ENCODE measurements around the gene SENP3.

SENP3 gene

DNA sequence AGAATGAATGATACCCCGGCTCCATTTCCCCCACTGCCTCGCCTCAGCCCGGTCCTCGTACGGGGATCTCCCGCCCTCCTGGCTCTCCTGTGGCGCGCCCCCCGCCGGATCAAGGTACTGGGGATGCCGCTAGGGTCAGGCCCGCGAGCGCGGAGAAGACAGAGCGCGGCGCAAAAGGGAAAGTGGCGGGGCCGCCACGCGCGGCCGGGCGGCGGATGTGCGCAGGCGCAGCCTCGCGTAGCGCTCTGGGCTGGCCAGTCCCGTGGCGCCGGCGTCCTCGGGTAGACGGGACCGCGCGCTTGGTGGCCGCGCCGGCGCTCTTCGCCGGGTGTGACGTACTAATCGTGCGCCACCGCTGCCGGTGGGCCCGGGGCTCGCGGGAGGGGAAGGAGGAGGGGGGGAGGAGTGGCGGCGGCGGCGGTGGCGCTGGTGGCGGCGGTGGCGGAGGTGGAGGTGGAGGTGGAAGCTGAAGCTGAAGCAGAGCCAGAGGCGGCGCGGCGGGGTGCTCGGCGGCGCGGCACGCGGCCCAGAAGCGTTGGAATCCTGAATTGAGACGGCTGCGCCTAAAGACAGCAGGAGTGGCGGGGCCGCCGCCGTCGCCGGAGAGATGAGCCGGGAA is at the start of gene SENP3:
Gene SENP3, plus strand, starts transcription at position 331 of the 619 bp plus-strand sequence. CDS start 1,158 bp downstream, outside the sequence.
- DNase-seq: peak; percentile 79

DNA sequence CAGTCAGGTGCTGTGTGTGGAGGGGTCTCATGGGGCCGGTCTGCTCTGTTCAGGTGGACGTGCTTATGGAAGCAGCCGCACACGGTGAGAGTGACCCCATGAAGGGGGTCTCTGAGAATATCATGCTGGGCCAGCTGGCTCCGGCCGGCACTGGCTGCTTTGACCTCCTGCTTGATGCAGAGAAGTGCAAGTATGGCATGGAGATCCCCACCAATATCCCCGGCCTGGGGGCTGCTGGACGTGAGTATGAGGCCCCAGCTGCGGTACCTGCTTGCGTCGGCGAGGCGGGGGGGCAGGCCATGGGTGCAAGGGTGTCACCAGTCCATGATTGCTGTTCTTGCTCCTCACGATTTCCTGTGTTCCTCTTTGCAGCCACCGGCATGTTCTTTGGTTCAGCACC is 49.6 kb upstream of the SENP3 start:
- DNase-seq: no peak

DNA sequence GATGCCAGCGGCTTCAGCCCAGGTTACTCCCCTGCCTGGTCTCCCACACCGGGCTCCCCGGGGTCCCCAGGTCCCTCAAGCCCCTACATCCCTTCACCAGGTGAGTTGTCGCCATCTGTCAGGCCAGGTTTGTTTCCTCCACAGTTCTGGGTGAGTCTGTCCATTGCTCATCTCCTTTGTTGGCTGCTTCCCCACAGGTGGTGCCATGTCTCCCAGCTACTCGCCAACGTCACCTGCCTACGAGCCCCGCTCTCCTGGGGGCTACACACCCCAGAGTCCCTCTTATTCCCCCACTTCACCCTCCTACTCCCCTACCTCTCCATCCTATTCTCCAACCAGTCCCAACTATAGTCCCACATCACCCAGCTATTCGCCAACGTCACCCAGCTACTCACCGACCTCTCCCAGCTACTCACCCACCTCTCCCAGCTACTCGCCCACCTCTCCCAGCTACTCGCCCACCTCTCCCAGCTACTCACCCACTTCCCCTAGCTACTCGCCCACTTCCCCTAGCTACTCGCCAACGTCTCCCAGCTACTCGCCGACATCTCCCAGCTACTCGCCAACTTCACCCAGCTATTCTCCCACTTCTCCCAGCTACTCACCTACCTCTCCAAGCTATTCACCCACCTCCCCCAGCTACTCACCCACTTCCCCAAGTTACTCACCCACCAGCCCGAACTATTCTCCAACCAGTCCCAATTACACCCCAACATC is 48.7 kb upstream of the SENP3 start:
- DNase-seq: no peak

DNA sequence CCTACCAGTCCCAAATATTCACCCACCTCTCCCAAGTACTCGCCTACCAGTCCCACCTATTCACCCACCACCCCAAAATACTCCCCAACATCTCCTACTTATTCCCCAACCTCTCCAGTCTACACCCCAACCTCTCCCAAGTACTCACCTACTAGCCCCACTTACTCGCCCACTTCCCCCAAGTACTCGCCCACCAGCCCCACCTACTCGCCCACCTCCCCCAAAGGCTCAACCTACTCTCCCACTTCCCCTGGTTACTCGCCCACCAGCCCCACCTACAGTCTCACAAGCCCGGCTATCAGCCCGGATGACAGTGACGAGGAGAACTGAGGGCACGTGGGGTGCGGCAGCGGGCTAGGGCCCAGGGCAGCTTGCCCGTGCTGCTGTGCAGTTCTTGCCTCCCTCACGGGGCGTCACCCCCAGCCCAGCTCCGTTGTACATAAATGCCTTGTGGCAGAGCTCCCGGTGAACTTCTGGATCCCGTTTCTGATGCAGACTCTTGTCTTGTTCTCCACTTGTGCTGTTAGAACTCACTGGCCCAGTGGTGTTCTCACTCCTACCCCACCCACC is 47.8 kb upstream of the SENP3 start:
- DNase-seq: no peak

DNA sequence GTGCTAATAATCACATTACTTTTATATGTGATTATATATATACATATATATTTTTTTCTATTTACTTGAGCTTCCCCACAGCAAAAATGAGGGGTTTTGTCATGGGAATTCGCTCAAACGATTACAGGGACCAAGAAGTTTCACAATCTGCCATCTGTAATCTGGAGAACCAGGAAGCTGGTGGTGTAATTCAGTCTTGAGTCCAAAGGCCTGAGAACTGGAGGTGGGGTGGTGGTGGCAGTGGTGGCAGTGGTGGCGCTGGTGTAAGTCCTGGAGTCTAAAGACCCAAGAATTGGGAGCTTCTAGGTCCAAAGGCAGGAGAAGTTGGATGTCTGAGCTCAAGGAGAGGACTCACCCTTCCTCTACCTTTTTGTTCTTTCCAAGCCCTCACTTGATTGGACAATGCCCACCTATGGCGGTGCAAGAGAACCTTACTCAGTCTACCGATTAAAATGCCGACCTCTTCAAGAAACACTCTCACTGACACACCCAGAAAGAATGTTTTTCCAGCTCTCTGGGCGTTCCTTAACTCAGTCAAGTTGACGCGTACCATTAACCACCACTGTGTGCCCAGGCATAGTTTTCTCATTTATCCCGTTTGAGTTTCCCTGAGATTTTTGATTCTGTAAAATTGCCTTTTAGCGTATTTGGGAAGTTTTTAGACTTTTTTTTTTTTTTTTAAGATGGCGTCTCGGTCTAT is 45.7 kb upstream of the SENP3 start:
- no peak for DNase-seq

DNA sequence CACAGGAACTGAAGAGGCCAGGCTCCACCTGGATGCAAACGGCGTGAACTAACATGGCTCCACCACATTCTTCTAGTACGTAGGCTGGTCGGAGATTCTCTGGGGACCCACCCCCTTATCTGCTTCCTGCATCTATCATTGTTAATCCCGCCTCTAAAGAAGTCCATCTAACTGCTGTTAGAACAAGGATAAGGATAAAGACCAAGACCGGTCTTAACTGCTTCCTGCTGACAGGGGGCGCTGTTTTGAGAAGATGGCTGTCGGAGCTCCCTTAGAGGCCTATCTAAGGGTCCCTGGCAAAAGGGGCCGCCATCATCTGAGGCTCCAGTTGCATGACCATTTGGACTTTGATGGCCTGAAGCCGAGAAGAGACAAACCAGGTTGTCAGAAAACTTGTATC is 38.7 kb upstream of the SENP3 start:
- no peak for DNase-seq

DNA sequence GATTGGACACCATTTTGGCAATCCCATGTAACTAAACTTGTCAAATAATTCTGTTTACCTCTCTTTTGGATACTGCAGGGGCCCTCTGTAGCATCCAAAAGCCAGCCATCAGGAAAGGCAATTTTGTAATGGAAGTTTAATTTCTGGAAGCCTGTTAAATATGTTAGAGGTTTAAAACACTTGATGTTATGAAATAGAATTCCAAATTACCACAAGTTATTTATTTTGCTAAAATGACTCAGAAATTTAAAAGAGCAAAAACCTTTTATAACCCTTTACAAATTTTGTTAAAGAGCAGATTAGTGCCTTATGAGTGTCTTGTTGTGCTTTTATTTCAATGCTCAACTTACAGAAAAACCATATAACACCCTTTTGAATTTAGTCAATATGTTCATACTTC is 32.9 kb upstream of the SENP3 start:
- DNase-seq: no peak

DNA sequence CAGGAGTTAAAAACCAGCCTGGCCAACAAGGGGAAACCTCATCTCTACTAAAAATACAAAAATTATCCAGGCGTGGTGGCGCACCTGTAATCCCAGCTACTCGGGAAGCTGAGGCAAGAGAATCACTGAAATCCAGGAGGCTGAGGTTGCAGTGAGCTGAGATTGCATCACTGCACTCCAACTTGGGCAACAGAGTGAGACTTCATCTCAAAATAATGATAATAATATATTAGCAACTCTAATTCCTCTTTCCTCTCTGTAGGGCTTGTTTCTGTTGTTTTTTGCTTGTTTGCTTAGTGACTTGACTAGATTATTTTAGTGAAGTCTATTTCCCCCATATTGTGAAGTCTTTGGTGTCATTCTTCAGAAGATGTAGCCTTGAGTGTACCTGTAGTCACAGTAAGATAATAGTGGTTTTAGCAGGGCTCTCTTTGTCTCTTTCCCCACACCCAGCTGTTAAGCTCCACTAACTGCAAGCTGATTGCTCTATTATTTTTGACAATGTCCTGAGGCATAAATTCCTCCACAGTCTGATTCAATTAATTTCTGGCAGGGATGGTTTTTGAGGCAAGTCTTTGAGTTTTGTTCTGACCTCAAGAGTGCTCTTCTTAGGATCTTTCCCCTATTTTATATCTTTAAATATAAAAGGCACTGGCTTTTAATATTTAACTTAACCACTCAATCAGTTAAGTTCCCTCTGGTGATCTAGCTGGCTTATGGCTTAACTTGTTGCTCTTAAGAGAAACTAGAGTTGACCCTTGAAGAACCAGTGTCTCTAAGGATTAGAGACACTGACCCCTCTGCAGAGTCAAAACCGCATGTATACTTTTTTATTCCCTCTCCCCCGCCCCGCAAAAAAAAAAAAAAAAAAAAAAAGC is 31.5 kb upstream of the SENP3 start:
- no peak for DNase-seq

DNA sequence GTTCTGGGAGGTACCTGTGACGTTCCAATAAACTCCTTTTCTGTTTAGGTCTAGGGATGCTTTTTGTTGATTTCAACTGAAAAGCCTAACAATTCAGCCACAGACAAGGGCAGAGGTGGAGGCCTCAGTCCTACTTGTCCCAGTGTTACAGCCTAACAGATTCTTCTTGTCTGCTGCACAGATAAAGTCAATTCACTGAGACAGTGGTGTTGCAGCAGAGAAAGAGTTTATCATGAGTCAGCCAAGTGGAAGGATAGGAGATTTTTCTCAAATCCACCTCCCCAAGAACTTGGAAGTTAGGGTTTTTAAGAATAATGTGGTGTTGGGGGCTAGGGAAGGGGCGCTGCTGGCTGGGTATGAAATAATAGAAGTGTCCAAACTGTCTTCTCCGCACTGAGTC is 23.7 kb upstream of the SENP3 start:
- DNase-seq: no peak

DNA sequence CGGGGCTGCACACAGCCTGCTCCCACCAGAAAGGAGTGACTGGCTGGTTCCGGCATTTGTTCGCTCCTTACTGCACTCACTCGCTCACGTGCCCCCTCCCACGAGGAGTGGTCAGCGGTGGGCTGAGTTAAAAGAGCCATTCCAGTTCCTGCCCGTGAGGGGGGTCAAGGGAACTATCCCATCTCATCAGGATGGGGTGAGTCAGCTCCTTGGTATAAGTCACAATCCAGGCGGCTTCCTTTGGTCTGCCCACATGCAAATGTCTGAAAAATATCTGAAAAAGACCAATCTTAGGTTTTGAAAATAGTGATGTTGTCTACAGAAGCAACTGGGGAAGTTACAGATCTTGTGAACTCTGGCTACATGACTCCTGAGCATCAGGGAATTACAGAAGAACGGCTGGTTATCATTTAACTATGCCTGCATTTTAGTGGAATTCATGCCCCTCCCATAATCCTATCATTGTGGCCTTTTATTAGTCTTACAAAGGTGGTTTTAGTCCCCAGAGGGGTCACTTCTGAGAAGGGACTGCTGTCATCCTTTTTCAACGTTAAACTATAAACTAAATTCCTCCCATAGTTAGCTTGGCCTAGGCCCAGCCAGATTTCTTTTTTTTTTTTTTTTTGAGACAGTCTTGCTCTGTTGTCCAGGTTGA is 22.7 kb upstream of the SENP3 start:
- no peak for DNase-seq

DNA sequence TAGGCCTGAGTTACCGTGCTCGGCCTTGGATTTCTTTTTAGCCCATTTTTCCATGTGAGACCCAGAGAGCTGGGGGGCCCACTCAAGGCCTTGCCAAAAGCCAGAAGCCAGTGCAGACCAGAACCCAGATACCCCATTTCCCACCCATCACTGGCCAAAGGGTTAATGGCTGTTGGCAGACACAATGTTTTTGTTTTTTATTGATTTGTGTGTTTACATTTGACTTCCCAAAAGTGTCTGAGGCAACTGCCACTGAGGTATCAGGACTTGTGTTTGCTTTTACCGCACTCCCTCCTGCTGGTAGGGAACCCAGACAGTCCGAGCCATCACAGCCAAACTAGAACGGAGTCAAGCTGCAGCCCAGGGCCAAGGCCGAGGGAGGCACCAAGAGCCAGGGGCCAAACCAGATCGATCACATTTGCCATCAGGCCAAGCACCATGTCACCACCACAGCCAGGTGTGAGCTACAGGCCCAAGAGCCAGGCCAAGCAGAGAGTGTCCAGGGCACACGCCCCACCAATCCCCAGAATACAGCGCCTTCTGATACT is 20.6 kb upstream of the SENP3 start:
- no peak for DNase-seq

DNA sequence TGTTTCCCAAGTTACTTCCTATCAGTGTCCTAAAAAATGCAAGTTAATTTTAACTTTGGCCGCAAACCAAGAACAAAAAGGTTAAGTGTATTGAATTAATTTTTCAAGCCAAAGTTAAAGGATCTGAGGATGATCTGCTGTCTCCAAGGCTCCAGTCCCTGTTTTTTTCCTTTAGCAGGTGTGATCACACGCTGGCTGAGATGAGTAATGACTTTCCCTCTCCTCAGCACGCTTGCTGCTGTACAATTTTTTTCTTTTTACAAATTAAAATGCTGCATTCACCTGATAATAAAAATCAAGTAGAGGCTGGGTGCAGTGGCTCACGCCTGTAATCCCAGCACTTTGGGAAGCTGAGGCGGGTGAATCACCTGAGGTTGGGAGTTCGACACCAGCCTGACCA is 16.8 kb upstream of the SENP3 start:
- no peak for DNase-seq

DNA sequence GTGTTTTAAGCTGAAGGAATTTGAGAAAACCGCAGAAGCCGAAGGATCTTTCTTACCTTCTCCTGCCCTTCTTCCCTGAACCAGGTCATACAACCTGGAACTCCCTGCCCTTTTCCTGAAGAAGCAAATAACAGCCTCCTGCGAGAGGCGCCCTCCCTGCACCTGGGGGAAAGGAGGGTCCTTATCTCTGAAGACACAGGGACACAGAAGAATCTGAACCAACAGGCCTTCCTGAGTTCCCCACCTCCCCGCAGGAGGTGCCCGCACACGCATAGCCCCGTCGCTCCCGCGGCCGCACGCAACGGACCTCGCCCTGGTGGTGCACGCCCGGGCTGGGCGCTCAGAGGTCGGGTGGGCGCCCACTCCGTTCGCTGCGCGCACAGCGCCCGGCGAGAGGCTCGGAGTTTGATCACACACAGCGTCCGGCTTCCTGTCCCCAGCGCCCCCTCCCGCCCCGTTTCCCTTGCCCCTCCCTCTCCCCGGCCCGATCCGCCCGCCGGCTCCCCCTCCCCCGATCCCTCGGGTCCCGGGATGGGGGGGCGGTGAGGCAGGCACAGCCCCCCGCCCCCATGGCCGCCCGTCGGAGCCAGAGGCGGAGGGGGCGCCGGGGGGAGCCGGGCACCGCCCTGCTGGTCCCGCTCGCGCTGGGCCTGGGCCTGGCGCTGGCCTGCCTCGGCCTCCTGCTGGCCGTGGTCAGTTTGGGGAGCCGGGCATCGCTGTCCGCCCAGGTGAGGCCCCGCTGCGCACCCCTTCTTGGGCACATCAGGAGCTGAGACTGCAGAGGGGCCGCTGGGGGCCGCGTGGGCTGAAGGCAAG is 12.9 kb upstream of the SENP3 start, which contains the start of gene TNFSF12:
Gene TNFSF12, plus strand, starts transcription at position 474 of the 816 bp plus-strand sequence. Its CDS starts 96 bp downstream, at position 570.
- no peak for DNase-seq

DNA sequence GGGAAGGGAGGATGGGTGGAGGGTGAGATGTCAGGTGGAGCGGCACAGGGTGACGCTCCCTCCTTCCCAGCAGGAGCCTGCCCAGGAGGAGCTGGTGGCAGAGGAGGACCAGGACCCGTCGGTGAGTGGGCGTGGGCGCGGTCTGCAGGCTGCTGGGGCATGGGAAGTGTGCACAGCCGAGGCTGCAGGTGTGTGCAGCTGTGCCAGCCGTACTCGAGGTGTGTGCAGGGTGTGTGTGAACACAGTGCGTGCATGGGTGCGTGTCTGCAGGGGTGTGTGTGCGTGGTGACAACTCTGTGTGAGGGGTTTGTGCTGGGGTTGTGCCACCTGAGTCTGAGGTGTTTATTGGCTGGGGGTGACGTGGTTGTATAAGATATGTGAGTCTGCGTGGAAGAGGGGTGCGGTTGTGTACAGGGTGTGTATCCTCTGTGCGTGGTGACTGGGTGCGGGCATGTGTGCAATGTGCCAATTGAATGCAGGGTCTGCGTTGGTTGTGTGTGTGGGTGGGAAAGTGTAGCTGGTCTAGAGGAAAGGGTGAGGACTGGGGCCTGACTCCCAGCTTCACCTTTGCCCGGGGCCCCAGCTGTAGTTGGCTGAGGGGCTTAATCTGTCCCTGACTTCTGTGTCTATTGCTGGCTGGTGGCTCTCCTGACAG is 12.2 kb upstream of the SENP3 start:
- no peak for DNase-seq

DNA sequence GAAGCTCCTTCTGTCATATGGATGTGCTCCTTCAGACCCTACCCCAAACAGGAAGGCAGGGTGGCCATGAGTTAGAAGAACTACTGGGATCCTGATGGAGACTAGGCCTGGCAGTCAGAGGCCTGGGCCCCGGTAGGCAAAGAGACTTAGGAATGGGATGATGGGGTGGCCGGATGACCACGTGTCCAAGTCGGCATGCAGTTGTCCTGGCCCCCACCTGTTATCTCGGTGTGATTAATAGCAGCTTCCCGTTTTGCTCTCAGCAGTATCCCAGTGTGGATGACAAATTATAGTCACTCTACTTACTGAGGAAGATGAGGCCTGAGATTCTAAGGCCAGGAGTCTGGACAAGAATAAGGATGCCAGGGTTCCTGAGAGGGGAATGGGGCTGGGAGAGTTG is 11.4 kb upstream of the SENP3 start:
- no peak for DNase-seq

DNA sequence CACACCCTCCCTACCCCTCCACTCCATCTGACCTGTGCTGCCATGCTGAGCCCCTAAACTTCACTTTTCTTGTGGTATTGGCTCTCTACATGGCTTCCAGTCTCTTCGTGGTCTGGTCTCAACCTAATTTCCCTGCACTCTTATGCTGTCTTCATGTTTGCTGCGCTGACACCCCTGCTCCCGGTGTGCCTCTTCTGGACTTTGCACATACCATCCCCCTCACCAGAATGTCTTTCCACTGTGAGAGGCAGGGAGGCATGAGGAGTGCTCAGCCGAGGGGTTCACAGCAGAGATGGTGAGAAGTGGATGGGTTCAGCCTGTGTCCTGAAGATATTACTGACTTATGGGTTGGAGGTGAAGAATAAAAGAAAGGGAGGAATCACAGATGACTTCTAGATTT is 10.3 kb upstream of the SENP3 start:
- DNase-seq: no peak

DNA sequence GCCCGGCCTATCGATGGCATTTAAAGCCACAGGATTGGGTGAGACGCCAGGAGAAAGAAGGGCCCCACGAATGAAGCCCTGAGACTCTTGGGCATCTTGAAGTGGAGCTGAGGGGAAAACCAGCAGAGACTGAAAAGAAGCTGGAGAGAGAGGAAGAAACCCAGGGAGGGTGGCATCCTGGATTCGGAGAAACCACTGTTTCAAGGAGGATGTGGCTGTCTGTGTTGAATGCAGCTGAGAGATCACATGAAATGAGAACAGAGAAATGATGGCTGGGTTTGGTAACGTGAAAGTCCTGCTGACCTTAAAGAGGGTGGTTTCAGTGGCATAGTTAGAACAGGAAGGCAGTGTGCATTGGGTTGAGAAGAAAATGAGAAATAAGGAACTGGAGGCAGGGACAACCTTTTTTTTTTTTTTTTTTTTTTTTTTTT is 9.1 kb upstream of the SENP3 start:
- DNase-seq: no peak

DNA sequence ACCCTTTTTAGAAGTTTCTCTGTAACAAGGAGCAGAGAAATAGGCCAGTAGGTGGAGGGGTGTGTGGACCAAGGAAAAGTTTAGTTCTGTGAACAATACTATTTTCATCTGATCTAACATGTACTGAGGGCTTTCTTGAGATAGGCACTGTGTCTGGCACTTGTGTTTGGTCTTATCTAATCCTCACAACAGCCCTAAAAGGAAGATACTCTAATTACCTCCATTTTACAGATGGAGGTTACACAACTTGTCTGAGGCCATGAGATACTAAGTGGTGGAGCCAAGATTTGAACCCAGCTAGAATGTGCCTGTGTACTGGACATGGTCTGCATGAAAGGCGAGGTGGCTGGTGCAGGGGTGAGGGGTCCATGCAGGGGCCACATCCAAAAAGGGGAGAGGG is 8.4 kb upstream of the SENP3 start:
- DNase-seq: no peak

DNA sequence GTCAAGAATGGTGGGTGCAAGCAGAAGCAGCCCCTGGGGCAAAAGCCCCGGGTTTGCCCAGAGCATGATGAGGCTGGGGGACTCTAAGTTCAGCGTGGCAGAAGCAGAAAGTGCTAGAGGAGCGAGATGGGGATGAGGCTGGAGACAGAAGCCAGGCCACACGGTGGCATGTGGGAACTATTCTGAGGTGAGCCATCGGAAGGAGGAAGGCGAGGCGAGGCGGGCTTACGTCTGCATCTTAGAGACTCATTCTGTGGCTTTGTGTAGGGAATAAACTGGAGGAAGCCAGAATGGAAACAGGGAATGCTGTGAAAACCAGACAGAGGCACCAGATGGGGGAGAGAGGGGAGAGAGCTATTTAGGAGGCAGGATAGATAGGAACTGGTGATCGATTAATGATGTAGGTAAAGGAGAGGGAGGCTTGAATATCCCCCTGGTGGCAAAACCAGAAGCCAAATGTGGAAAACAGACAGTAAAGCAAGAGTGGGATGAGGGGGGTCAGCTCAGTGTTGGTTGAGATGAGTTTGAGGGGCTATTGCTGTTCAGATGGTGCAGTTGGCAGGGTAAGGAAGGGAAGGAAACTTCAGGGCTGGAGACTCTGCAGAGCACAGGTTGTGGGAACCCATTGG is 6.3 kb upstream of the SENP3 start:
- DNase-seq: no peak

DNA sequence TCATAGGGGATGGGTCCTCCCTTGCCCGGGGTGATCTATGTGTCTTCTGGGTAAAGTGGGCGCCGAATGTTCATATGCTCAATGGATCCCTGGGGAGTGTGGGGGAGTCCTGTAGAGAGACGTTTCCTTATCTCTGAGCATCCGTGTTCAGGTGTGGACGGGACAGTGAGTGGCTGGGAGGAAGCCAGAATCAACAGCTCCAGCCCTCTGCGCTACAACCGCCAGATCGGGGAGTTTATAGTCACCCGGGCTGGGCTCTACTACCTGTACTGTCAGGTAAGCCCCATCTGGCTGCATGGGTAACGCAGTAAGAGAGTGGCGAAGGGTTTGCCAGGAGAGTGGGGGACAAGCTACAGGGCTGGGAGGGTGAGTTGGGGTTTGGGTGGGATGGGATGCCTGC is 5.1 kb upstream of the SENP3 start:
- DNase-seq: no peak
